Measurements from ENCODE around the gene ROCK1.
"Not testable (repeated sequence)": the region's sequence is repeated elsewhere in the genome, so short reads cannot be mapped to it uniquely, and the experiment has no call there.

Gene ROCK1

GRCh38 chr18:21111346-21112139, at the start of gene ROCK1:
Gene ROCK1 (minus strand): TSS chr18:21111813. CDS start chr18:21110910, 903 bp downstream.
- peak; percentile 96 for DNase-seq

- no peak for DNase-seq
Measured at GRCh38 chr18:21155443-21155842, 43.8 kb upstream of the ROCK1 start.

GRCh38 chr18:21146016-21146415, 34.4 kb upstream of the ROCK1 start:
- DNase-seq = no peak

GRCh38 chr18:21145371-21145770, 33.8 kb upstream of the ROCK1 start:
- no peak for DNase-seq

GRCh38 chr18:21141668-21142422, 30.2 kb upstream of the ROCK1 start:
- DNase-seq = no peak

- not testable (repeated sequence) for DNase-seq
Measured at GRCh38 chr18:21137719-21138488, 26.3 kb upstream of the ROCK1 start.

GRCh38 chr18:21134895-21135294, 23.3 kb upstream of the ROCK1 start:
- DNase-seq = peak; percentile 5 to 53

- DNase-seq = no peak
Measured at GRCh38 chr18:21132398-21132918, 20.8 kb upstream of the ROCK1 start.

- no peak for DNase-seq
Measured at GRCh38 chr18:21131698-21132227, 20.1 kb upstream of the ROCK1 start.

GRCh38 chr18:21129566-21130216, 18.1 kb upstream of the ROCK1 start:
- DNase-seq = no peak

GRCh38 chr18:21123290-21123926, 11.8 kb upstream of the ROCK1 start:
- DNase-seq = no peak

GRCh38 chr18:21118806-21119205, 7.2 kb upstream of the ROCK1 start:
- DNase-seq = no peak

- no peak for DNase-seq
Measured at GRCh38 chr18:21117409-21118131, 6.0 kb upstream of the ROCK1 start.

GRCh38 chr18:21115519-21116411, 4.2 kb upstream of the ROCK1 start:
- no peak for DNase-seq

- DNase-seq = no peak
Measured at GRCh38 chr18:21112543-21113105, 1.0 kb upstream of the ROCK1 start.

- no peak for DNase-seq
Measured at GRCh38 chr18:21112140-21112473, 494 bp upstream of the ROCK1 start.

- DNase-seq = peak; percentile 27 to 52
Measured at GRCh38 chr18:21110713-21111345, 784 bp downstream of the ROCK1 start.

GRCh38 chr18:21109936-21110712, 1.5 kb downstream of the ROCK1 start:
- no peak for DNase-seq

Data from hippocampal formation (tissue), 2 donors.